ENCODE results near the gene ZNF276. TPM values are rescaled to one million over a fixed set of nuclear protein-coding genes. Genes with fewer than 3 reads are reported as not detected.

The ZNF276 gene
- total RNA-seq: 12.2 and 16.2 TPM in 2 replicates

GRCh38 chr16:89720813-89721545, at the start of gene ZNF276, which contains the start of gene VPS9D1:
TSS of gene ZNF276 (plus strand) at chr16:89721537. CDS start at chr16:89721641, 104 bp downstream.
TSS of gene VPS9D1 (minus strand) at chr16:89720898. CDS start at chr16:89720861, 37 bp downstream.

DNA sequence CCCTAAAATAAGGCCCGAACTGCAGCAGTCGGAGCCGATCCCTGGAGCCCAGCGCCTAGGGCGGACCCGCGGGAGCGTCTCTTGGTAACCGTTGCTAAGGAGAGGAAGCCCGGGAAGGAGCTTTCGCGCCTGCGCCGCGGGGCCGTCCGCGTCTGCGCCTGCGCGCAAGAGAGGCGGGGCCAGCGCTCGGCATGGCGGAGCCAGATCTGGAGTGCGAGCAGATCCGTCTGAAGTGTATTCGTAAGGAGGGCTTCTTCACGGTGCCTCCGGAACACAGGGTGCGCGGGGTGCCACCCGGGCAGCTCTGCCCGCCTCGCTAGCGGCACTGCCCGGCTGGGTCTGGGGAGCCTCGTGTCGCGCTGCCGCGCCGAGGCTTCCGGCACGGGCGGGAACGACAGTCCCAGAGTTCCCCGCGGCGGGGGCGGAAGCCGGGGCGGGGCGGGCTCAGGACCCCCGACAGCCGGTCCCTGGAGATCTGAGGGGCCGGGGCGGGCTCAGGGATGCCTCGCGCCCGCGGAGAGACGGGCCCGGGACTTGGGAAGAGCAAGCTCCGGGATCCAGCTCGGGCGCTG, 34.7 kb upstream of the ZNF276 start, which contains the start of gene CDK10:
Gene CDK10 (plus strand): TSS at position 170 of the 572 bp plus-strand sequence. CDS start 22 bp downstream, at position 192.

GRCh38 chr16:89701425-89702406, 19.6 kb upstream of the ZNF276 start, which contains the start of gene SPATA2L:
TSS of gene SPATA2L (minus strand) at chr16:89701705. CDS start at chr16:89701232, 473 bp downstream.

Other genes with a start within 250 kb of the ZNF276 start
- 66.0 and 79.3 TPM in 2 replicates for gene ANKRD11, start 231.0 kb upstream of the ZNF276 start, total RNA-seq
- 139 and 154 TPM in 2 replicates for gene SPG7, start 213.1 kb upstream of the ZNF276 start, total RNA-seq
- gene RPL13, start 160.9 kb upstream of the ZNF276 start, total RNA-seq: 2,383 and 3,310 TPM in 2 replicates
- gene CPNE7, start 145.8 kb upstream of the ZNF276 start, total RNA-seq: 15.6 and 31.6 TPM in 2 replicates
- 0.33 TPM in 1 of 2 replicates, not detected in the other for gene DPEP1, start 107.9 kb upstream of the ZNF276 start, total RNA-seq
- gene CHMP1A, start 63.8 kb upstream of the ZNF276 start, total RNA-seq: 91.3 and 125 TPM in 2 replicates
- 2.5 and 3.6 TPM in 2 replicates for gene SPATA33, start 63.7 kb upstream of the ZNF276 start, total RNA-seq
- 39.6 and 39.9 TPM in 2 replicates for gene CDK10, start 34.8 kb upstream of the ZNF276 start, total RNA-seq
- gene SPATA2L, start 19.8 kb upstream of the ZNF276 start, total RNA-seq: 7.7 and 14.2 TPM in 2 replicates
- 12.8 and 18.2 TPM in 2 replicates for gene VPS9D1, start 639 bp upstream of the ZNF276 start, total RNA-seq
- gene FANCA, start 95.1 kb downstream of the ZNF276 start, total RNA-seq: 6.1 and 14.0 TPM in 2 replicates
- gene SPIRE2, start 106.9 kb downstream of the ZNF276 start, total RNA-seq: 2.2 and 3.6 TPM in 2 replicates
- gene TCF25, start 152.1 kb downstream of the ZNF276 start, total RNA-seq: 215 and 233 TPM in 2 replicates
- gene MC1R, start 197.3 kb downstream of the ZNF276 start, total RNA-seq: 7.1 and 10.3 TPM in 2 replicates
- 559 and 710 TPM in 2 replicates for gene TUBB3, start 201.8 kb downstream of the ZNF276 start, total RNA-seq
- gene DEF8, start 227.2 kb downstream of the ZNF276 start, total RNA-seq: 105 and 112 TPM in 2 replicates

All from smooth muscle cell of trachea (primary cell).